DOHH2 (cell line): ENCODE data around the gene FRK.

ENCODE experiments used
- H3F3A ChIP-seq: fragments of 200-600 bp; sonication (generic), shearing (Covaris generic); 2 replicates; pipeline ENCODE4 v1.6.0; 2016; ENCODE audit warnings: antibody characterized with exemption, mild to moderate bottlenecking; ENCODE audit not compliant: control insufficient read depth, insufficient read depth
- H3K27ac ChIP-seq: fragments of 200-600 bp; sonication (generic); 2 replicates; pipeline ENCODE4 v1.5.1; 2014; ENCODE audit warnings: low read depth, mild to moderate bottlenecking, low read length, moderate library complexity
- H3K27me3 ChIP-seq: fragments of 200-600 bp; sonication (generic); 2 replicates; pipeline ENCODE4 v1.6.1; 2014; ENCODE audit warnings: mild to moderate bottlenecking, low read length, mixed read lengths; ENCODE audit not compliant: control insufficient read depth
- H3K36me3 ChIP-seq: fragments of 200-600 bp; sonication (generic); 2 replicates; pipeline ENCODE4 v1.6.1; 2014; ENCODE audit warnings: mild to moderate bottlenecking, low read length, moderate library complexity, mixed read lengths; ENCODE audit not compliant: control insufficient read depth
- H3K4me1 ChIP-seq: fragments of 200-600 bp; sonication (generic); 2 replicates; pipeline ENCODE4 v1.6.1; 2014; ENCODE audit warnings: mild to moderate bottlenecking, low read length, mixed read lengths; ENCODE audit not compliant: control insufficient read depth
- H3K4me2 ChIP-seq: fragments of 200-600 bp; sonication (generic); 2 replicates; pipeline ENCODE4 v1.6.0; 2014; ENCODE audit warnings: mild to moderate bottlenecking, low read length, moderate library complexity
- H3K4me3 ChIP-seq: fragments of 200-600 bp; sonication (generic); 2 replicates; pipeline ENCODE4 v1.5.1; 2014; ENCODE audit warnings: mild to moderate bottlenecking, low read length, mixed read lengths
- H3K79me2 ChIP-seq: fragments of 200-600 bp; sonication (generic); 2 replicates; pipeline ENCODE4 v1.6.1; 2014; ENCODE audit warnings: mild to moderate bottlenecking, low read length, mixed read lengths; ENCODE audit not compliant: control insufficient read depth
- H3K9me2 ChIP-seq: fragments of 200-600 bp; sonication (generic); replicated peaks from 2 replicates; pipeline ENCODE4 v1.6.1; 2014; ENCODE audit warnings: mild to moderate bottlenecking, low read length, mixed read lengths; ENCODE audit not compliant: control insufficient read depth
- H3K9me3 ChIP-seq: fragments of 200-600 bp; sonication (generic); 2 replicates; pipeline ENCODE4 v1.6.1; 2014; ENCODE audit warnings: antibody characterized with exemption, low read length, mixed read lengths; ENCODE audit not compliant: control insufficient read depth, insufficient read depth
- H4K20me1 ChIP-seq: fragments of 200-600 bp; sonication (generic); 2 replicates; pipeline ENCODE4 v1.6.0; 2014; ENCODE audit warnings: low read depth, mild to moderate bottlenecking, antibody characterized with exemption, low read length, moderate library complexity; ENCODE audit not compliant: control insufficient read depth, insufficient read depth
- EZH2phosphoT487 ChIP-seq: fragments of 200-600 bp; sonication (generic); IDR thresholded peaks from 2 replicates; pipeline ENCODE4 v1.6.1; 2017; ENCODE audit warnings: borderline replicate concordance, mild to moderate bottlenecking, antibody characterized with exemption, low read length, moderate library complexity, mixed read lengths
- TF ChIP-seq, protein P1 (sequence below): fragments of 200-600 bp; sonication (generic); IDR thresholded peaks from one replicate; pipeline ENCODE4 v1.5.1; 2014; ENCODE audit warnings: antibody characterized with exemption, mild to moderate bottlenecking, low read depth, low read length; ENCODE audit not compliant: poor library complexity, severe bottlenecking

The FRK gene

DNA sequence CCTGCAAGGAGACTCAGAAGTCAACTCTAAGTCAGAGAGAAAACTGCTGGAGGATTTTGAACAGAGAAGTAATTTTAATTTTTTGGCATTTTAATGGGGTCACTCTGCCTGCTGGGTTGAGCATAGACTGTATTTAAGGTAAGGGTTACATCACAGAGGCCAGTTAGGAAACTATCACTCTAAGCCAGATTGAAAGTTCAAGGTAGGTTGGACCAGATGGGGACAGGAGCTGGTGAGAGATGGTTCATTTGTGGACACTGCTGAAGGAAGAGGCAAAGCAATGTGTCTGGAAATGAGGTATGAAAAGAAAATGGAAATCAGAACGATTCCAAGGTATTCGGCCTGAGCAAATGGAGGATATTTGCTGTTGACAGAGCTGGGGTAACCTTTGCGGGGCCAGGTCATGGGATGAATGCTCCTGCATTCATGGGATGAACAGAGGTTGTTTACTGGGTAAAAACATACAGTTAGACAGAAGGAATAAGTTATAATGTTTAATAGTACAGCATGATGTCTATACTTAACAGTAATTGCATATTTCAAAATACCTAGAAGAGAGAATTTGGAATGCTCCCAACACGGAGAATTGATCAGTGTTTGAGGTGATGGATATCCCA lies 26.9 kb downstream of the FRK start:
- no peaks in the 10 kb centered on the region for H3K27me3 ChIP-seq
- no peaks in the 10 kb centered on the region; the same call in 1 of the 2 replicates for H3K9me3 ChIP-seq
- H3K36me3 ChIP-seq, result no peaks in the 10 kb centered on the region
- H3K79me2 ChIP-seq, result no peaks in the 10 kb centered on the region
- H3K4me2 ChIP-seq, result no peak overlapping the region
- no peaks in the 10 kb centered on the region for H3K4me1 ChIP-seq
- H3K4me3 ChIP-seq, result no peak overlapping the region
- H4K20me1 ChIP-seq, result no peaks in the 10 kb centered on the region
- H3K9me2 ChIP-seq, result no peaks in the 10 kb centered on the region
- no peak overlapping the region for H3K27ac ChIP-seq
- H3F3A ChIP-seq, result no peaks in the 10 kb centered on the region
- no peak for TF ChIP-seq EZH2phosphoT487
- TF ChIP-seq, protein P1, sequence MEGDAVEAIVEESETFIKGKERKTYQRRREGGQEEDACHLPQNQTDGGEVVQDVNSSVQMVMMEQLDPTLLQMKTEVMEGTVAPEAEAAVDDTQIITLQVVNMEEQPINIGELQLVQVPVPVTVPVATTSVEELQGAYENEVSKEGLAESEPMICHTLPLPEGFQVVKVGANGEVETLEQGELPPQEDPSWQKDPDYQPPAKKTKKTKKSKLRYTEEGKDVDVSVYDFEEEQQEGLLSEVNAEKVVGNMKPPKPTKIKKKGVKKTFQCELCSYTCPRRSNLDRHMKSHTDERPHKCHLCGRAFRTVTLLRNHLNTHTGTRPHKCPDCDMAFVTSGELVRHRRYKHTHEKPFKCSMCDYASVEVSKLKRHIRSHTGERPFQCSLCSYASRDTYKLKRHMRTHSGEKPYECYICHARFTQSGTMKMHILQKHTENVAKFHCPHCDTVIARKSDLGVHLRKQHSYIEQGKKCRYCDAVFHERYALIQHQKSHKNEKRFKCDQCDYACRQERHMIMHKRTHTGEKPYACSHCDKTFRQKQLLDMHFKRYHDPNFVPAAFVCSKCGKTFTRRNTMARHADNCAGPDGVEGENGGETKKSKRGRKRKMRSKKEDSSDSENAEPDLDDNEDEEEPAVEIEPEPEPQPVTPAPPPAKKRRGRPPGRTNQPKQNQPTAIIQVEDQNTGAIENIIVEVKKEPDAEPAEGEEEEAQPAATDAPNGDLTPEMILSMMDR, result no peak

DNA sequence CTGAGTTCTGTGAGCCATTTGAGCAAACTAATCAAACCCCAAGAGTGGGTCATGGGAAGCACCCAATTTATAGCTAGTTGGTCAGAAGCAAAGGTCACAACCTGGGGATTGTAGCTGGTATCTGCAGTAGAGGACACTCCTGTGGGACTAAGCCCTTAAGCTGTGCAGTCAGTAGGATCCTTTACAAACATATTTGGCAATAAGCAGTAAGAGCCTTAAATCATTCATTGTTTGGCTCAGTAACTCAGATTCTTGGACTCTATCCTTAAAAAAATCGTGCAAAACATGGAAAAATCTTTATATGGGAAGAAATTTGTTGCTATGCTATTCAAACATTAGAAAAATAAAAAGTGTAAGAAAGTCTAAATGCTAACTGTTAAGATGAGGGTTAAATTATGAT lies 29.9 kb downstream of the FRK start:
- no peaks in the 10 kb centered on the region for H3K27me3 ChIP-seq
- no peaks in the 10 kb centered on the region for H3K9me2 ChIP-seq
- H3K4me1 ChIP-seq, result no peaks in the 10 kb centered on the region
- H3K79me2 ChIP-seq, result no peaks in the 10 kb centered on the region
- H3K9me3 ChIP-seq, result no peaks in the 10 kb centered on the region; the same call in 1 of the 2 replicates
- H3F3A ChIP-seq, result no peaks in the 10 kb centered on the region
- no peak overlapping the region for H3K4me3 ChIP-seq
- no peak overlapping the region for H3K27ac ChIP-seq
- TF ChIP-seq, protein P1, result no peak
- TF ChIP-seq EZH2phosphoT487, result no peak
- no peaks in the 10 kb centered on the region for H3K36me3 ChIP-seq
- no peak overlapping the region for H3K4me2 ChIP-seq
- H4K20me1 ChIP-seq, result no peaks in the 10 kb centered on the region

DNA sequence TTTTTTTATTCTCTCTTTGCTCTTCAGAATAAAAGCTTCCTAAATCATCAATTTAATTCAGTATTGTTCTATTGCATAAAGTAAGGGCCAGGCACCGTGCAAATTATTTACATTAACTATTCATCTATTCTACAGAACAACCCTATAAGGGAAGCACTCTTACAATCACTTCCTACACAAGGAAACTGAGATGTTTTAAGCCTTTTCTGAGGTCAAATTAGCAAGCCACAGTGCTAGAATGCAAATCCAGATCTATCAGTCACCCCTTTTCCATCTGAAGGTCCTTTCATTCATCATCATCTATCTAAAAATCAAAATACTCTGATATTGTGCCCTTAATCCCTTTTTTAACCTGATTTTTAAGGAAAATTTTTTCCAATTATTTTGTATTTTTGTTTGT lies 31.2 kb downstream of the FRK start:
- no peaks in the 10 kb centered on the region for H3F3A ChIP-seq
- H3K9me3 ChIP-seq, result no peaks in the 10 kb centered on the region; the same call in 1 of the 2 replicates
- no peaks in the 10 kb centered on the region for H3K9me2 ChIP-seq
- H4K20me1 ChIP-seq, result no peaks in the 10 kb centered on the region
- no peak overlapping the region for H3K4me2 ChIP-seq
- H3K27ac ChIP-seq, result no peak overlapping the region
- H3K27me3 ChIP-seq, result no peaks in the 10 kb centered on the region
- H3K36me3 ChIP-seq, result no peaks in the 10 kb centered on the region
- TF ChIP-seq, protein P1, result no peak
- H3K79me2 ChIP-seq, result no peaks in the 10 kb centered on the region
- H3K4me1 ChIP-seq, result no peaks in the 10 kb centered on the region
- no peak overlapping the region for H3K4me3 ChIP-seq
